Stimulated activated CD8-positive, alpha-beta memory T cell treated with anti-CD3 and anti-CD28 coated beads, Interleukin-7, amount 100 ng/mL, for 24 hours (primary cell): Measurements from ENCODE around the gene LYRM4.

Source experiments
- DNase-seq: peaks from one replicate; pipeline ENCODE4 v3.0.0-alpha.2; 2020; ENCODE audit warnings: low read depth

LYRM4 gene

DNA sequence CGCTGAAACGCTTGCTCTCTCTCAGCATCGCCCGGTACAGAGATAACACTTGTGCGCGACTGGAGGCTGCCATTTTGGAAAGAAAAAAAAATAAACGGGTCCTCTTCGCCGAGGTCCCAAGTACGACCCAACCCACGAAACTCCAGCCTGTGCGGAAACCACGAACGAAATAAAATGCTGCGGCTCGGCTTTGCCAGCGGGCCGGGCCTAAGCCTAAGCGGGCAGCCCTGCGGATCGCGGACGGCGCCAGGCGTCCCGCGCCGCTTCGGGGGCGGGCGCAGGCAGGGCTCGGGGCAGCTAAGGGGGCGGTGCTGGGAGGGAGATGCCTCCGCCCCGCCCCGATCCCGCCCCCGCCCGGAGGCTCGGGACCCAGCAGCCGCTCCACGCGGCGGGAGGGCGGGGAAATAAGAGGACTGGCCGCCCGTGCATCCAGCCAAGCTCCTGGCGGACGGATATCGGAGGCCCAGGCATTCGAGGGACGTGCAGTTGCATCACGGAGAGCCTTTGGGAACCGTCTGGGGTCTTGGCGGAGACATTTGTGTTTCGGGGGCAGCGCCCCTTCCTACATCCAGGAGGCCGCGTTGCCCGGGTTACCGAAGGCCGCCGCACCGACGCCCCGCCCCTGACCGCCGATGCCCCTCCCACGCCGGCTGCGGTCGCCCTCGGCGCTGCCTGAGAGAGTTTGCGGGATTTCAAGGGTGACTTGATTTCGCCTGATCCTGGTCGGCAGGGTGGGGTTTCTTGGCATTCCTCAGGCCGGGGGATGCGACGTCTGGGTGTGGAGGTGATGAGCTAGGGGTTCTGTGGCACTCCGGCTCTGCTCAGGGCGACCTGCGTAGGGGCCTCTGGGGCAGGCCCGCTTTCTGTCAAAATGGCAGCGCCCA is at the start of gene LYRM4, which contains the start of gene FARS2:
Gene LYRM4, minus strand, starts transcription at position 290 of the 884 bp plus-strand sequence. Its CDS starts 217 bp downstream, at position 73.
Gene FARS2, plus strand, starts transcription at position 853 of the 884 bp plus-strand sequence.
- peak; percentile 73 for DNase-seq

DNA sequence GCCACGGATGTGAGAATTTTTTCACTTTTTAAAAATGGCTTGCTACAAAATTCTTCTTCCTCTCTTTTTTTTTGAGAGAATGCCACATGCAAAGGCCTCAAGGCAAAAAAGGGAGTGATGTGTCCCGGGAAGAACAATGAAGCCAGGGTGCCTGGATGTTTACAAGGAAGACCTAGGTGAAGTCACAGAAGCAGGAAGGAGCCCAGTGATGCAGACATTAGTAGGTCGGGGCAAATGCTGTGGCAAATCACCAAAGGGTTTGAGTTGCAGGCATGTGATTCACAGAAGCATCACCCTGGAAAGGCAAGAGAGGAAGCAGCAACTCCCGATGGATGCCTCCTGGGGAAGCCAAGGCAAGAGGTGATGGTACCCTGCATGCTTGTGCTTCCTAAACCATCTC is 47.3 kb upstream of the LYRM4 start:
- DNase-seq, result no peak

DNA sequence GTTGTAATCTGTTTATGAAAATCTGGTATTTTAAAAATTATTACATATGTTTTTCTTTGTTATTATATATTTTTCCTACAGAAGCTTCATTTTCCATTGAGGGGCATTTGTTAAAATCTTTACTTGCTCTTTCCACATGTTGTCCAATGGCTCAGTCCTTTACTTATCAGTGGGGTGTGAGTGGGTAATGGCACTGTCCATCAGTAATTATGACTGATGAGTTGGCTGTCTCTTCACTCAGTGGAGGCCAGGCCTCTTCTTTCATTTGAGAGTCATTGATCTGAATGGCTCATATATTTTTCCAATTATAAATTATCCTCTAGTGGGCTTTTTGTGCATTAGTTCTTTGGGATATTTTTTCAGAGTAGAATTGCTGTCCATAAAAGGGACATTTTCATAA is 46.3 kb upstream of the LYRM4 start:
- DNase-seq, result no peak

DNA sequence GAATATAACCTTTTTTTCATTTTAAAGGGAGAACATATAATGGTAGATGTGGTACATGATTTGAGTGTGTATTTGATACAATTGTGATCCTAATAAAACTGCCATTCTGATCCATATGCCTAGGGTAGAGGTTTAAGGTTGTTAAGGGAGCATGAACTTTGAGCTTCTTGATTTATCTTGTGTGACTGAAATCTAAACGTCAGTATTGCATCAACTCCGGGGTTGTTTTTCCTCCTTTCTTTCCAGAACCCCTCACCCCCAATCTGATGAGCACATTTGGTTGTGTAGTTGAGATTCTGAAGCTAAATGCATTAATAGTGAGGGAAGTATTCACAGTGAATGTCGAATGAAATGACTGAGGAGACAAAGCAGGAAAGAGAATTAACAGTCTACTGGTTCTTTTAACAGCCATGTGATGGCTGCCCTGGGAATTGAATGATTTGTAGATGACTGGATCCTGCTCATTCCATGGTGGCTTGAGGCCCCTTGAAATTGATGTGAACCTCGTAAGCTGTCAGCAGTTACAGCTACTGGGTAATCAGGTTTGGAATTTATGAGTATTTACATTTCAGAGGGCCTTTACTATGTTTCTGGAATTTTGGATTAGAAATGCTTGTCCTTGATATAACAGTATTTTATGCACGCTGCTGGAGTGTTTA is 45.3 kb upstream of the LYRM4 start:
- DNase-seq, result no peak

DNA sequence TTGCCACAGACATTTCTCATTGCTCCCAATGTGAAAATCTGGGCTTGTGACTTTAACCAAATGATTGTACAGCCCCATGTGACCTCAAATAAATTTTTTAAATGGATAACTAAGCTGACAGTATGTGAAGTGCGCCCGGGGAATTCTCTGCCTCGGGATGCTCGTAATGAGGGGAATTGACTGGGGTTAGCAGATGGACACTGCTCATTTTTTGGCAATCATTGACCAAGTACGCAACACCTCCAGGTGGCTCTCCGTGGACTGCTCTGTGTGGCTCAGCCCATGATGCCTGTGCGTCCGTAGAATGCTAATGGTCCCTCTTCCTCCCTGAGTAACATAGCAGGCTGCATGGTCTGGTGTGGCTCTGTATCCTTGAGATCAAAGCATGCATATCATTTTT is 42.9 kb upstream of the LYRM4 start:
- DNase-seq, result no peak

DNA sequence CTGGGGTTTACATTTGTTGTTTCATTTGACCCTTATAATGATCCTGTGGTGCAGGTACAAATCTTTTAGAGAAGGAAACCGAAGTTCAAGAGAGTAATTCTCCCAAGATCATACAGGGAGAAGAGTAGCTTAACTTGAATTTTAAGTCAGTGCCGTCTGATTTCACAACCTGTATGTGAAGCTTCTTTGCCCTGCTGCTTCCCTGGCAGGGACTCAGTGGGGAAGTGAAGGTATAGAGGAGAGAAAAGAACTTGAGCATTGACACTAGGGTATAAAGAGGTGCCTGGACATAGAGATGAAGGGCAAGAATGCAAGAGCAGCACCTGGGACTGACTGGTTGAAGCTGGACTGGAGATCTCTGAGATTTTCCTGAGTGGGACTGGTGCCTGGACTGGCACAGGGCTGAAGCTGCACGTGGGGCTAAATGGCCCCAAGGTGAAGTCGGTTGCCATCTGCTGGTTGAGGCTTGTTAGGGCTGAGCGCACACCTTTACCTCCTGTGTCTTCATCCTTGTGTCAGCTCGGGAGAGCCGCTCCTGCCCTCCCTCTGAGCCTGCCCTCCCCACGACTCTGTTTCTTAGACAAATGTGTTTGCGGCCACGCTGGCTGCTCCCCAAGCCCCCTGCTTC is 42.4 kb upstream of the LYRM4 start:
- peak; percentile 15 for DNase-seq

DNA sequence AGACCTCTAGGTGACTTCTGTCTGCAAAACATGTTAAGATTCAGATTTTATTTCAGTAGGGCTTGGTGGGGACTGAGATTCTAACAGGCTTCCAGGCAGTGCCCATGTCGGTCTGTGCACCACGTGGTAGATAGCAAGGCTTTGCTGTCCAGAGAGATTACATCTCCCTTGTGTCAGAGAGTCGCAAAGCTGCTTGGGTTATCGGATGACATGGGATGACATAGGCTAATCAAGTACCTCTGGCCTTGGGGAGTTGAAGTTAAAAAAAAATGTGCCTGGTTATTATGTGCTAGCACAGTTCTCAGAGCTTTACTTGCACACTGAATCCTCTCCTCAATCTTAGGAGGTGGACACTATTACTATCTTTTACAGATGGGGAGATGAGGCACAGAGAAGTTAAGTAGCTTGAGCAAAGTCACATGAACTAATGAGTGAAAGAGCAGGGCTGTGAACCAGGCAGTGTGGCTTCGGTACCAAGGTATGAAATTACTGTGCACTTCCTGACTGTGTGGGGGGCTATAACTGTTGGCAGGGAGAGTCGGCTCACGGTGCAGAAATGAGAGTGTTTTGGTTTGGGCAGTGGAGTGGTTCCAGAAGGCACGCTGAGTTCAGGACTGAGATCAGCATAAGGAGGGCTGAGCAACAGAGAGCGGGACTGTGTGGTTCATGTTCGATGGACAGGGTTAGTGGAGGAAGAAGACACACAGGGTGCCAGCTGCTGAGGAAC is 41.6 kb upstream of the LYRM4 start:
- no peak for DNase-seq

DNA sequence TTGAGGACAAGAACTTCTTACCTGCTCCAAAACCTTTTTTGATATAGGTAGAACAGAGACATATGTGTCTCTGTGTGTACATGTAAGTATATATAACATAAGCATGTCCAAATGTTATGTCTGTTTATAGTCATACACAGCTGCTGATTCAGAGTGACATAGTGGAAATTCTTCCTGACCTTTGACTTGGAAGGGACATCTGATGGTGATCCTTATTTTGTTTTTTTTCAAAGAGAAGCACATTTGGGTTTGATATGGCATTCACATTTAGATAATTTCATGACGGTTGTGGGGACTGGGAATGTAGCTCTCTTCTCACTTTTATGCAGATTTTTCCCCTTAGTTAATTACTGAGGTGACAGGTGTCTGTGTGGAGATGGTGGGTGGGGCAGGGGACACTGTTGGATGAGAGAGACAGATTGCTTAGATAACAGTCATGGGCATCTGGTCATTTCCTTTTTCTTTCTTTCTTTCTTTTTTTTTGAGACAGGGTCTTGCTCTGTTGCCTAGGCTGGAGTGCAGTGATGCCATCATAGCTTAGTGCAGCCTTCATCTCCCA is 39.5 kb upstream of the LYRM4 start:
- DNase-seq, result no peak

DNA sequence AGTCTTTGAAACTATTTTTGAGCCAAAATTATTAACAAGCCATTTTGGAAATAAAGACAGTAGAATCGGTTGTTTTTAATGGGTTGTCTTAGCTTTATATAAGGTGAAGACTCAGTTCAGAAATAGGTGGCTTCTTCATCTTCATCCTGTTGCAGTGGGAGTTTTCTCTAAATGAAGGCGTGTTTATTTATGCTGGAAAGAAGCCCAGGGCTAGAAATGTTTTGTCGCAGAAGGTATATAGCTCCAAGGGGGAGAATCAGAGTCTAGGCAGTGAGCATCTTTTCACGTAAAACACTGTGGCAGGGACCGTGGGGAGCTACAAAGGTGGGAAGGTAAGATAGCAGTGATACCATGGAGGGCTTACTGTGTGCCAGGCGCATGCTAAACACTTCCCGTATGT is 34.9 kb upstream of the LYRM4 start:
- no peak for DNase-seq

DNA sequence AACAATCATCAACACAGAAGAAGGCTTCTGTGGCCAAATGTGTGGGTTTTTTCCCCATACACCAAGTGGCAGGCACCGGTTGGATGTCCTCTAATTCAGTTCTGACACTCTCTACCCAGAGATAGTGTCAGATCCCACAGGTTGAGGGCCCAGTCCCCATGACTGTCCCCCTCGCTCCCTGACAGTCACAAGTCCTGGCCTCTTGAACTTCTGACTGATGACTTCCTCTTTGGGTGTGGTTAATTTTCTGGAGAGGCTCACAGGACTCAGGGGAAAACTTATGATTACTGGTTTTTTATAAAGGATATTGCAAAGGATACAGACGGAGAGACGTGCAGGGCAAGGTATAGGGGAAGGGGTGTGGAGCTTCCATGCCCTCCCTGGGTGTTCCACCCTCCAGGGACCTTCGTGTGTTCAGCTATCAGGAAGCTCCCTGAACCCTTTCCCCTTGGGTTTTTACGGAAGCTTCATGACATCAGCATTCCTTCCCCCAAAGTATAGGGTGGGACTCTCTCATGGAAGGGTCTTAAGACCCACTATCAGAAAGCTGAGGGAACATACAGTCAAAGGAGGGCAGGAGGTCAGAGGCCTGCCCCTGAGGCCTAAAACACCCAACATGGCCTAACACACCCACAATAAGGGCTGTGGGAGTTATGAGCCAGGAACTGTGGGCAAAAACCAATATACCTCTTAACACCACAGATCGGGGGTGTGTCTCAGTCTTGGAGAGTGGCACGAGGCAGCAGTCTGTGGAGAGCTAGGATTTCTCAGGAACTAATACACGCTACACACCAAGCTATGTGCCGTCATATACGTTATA is 33.9 kb upstream of the LYRM4 start:
- DNase-seq, result no peak

DNA sequence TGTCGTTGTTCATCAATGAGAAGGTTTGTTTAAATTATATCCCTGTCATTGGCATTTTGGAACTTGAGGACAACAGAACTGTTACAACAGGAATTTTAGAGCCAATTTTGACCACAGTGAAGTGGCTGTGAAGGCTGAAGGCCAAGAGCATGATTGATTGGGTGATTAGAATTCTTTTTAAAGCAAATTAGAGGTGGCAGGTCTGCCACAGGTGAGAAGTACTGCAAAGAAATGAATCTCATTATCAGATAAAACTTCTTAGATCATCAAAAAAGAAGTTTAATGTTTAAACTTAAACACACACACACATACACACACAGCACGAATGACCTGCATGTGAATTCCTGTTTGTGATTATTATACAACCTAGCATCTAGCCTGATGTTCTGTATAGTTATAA is 32.9 kb upstream of the LYRM4 start:
- DNase-seq, result no peak

DNA sequence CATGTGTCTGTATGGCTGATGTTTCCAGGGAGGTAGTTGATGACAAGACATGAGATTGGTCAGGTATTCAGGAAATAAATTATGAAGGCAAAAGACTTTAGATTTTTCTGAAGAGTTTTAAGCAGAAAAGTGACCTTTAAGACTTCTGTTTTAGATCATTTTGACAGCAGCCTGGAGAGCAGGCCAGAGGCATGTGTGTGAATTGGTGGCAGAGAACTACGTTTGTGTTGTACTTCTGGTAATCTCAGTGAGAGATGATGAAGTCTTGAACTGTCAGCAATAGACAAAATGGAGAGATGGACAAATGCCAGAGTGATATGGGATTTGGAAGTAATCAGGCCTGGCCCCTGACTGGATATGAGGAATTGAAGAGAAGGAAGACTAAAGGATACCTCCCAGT is 31.4 kb upstream of the LYRM4 start:
- no peak for DNase-seq

DNA sequence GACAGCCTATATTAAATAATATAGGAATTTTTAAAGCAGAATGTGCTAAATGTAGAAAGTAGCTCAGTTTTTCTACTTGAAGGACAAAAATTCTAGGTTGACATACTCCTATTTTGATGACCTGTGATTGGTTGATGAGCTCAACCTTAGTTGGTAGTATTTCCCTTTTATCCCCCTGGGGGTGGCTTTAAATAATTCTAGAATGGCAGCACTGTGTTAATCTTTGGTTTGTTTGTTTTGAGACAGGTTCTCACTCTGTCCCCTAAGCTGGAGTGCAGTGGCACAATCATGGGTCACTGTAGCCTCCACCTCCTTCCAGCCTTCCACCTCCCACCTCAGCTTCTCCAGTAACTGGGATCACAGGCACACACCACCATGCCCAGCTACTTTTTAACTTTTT is 29.8 kb upstream of the LYRM4 start:
- DNase-seq, result no peak

DNA sequence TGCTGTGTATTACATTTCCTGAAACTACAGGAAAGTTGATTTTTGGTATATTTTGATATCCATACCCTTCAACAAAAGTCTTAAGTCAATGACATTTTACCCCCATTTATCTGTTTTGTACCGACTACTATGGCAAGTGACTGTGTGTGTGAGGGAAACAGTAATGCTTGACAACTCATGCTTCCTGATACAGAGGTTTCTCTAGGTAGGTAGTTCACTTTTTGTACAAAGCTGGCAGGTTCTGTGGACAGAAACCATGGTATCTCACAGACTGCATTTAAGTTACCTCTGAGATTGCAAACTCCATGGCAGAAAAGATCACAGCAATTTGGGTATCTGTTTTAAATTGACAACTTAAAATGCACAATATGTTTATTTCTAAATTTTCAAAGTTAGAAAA is 29.3 kb upstream of the LYRM4 start:
- DNase-seq, result no peak

DNA sequence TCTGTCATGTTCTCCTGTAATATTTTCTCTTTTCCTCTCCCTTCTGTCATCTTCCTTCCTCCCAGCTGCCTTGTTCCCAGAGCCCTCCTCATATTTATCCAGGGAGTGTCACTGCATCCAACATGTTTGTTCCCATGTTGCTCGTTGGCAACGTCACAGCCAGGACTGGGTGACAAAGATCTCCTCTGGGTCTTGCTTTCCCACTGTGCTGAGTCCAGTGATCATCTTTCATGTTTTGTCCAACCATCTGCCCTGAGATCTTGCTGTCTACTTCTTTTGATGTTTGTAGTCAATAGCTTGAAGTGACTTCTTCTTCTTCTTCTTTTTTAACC is 27.2 kb upstream of the LYRM4 start:
- no peak for DNase-seq

DNA sequence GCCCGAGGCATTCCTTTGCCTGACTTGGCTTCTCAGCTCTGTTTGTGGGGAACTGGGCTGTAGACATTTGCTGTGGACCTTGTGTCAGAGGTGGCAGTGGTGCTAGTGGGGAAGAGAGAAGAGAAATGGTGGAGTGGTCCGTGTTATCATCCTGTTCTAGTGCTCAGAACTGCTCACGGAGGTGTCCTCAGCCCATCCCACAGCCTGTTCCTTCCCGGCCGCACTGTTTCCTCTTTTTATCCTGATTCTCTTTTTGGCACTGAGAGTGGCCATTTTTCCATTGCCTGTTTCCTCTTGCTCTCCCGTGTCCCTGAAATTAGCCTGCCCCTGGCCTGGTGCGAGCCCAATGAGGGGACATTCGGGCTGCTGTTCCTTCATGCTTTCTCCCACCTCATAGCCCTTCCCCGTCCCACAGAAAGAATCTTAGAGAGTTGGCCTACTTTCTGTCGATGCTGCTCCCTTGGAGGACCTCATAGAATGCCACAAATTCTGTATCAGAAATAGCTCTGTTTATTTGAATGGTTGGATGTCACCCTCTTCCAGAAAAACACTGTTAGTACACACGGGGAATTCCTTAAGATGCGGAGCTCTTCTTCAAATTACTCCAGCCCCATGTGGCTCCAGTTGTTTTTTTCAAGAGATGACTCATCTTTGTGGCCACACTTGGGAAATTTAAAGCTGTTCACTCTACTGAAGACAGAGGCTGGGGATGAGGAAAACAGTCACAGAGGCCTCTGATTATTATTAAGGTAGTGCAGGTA is 26.6 kb upstream of the LYRM4 start:
- no peak for DNase-seq

DNA sequence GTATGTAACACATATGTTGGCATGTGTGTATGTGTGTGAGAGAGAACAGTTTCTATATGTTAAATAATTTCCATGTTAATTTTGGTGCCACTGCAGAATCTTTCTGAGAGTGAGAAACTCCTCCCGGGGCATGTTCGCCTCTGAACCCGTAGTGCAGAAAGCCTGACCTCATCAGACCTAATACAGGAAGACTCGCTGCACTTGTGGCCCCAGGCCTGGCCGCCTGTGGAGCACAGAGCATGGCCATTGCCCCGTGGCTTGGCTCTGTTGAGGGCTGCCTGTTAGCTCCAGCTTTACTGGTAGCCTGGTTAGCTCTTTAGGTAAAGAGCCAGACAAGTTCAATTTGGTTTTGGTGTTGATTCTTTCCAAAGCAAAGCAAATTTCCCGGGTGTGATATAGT is 26.0 kb upstream of the LYRM4 start:
- DNase-seq, result no peak

DNA sequence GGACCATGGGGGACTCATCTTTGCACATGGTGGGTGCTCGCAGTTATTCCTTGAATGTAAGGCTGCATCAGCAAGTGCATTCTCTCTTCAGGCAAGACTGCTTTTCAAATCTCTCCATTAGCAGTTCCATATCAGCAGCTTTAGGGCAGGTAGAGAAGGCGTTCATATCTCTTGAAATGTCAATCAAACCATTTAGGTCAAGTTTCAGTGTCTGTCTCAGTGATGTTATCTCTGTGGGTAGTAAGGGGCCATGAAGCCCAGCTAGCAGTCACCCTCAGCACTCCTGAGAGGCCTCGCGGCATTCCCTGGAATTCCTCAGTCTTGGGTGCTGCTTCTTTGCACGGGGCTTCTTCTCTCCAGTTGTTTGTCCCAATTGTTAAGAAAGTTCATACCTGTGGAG is 24.8 kb upstream of the LYRM4 start:
- DNase-seq, result no peak

DNA sequence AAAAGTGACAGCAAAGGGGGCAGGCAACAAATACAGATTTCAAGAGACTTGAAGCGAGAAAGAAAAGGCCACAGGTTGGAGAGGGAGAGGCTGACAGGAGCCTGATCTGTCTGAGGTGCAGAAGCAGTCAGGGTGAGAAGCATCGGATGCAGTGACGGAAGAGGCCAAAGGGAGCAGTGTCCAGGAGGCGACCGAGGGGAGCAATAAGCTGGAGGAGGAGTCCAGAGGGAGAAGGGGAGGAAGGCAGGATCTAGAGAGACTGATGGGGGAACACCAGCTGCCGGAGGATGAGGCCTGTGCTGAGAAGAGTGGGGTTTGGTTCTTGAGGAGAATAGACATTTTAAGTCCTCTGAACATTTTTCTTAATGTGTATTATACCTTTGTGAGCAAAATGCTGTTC is 24.3 kb upstream of the LYRM4 start:
- DNase-seq, result no peak

DNA sequence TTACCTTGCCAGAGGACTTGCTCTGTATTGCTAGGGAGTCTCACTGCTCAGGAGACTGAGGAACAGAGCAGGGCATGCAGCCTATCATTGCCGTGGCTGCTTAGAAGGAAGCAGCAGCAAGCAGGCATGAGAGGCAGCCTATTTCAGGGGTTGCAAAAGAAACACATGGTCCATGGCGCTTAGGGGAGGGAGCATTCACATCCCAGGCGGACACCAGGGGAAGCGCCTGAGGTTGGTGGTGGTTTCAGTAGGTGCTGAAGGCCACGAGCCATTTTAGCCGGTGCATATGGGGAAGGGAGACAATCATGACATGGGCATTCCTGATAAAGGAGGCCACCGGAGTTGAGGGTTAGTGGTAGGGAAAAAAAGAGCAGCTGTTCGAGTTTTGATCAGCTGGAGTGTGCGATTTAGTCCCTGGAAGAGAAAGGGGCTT is 21.5 kb upstream of the LYRM4 start:
- no peak for DNase-seq

DNA sequence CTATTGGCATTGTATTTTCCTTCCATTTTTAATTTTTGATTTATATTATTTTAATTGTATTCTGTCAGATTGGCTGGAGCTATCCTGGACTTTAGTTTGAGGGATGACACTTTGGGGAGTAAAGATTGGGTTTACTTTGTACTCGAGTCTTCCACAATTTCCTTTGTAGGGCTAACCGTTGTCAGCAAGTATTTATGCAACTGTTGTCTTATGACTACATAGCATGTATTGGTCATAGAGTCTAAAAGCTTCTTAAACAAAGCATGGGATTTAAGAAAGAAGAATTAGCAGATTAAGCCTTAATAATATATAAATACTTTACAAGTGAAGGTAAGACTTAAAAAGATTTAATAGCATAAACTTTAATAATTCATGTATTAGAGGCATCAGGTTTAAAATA is 20.2 kb upstream of the LYRM4 start:
- no peak for DNase-seq
